Measurements from ENCODE around the gene MTHFSD. TPM values are rescaled to one million over a fixed set of nuclear protein-coding genes. Genes with fewer than 3 reads are reported as not detected.
A peak's percentile ranks its signal among the peaks of the same experiment; 100 is the strongest.

MTHFSD gene
- total RNA-seq, 1 experiment from 2014 or later, result 15.7 TPM

GRCh38 chr16:86498671-86499439, 56.2 kb downstream of the MTHFSD start:
- TF ChIP-seq ZNF671 (CRISPR knock-in tag; IDR thresholded peaks at IDR 0.05) (no peak), ZBTB43 (CRISPR knock-in tag; IDR thresholded peaks at IDR 0.05) (no peak), E2F5 (CRISPR knock-in tag; IDR thresholded peaks at IDR 0.05) (no peak), ARID4B (CRISPR knock-in tag; IDR thresholded peaks at IDR 0.05; ENCODE audit: borderline replicate concordance) (no peak), NR2C2 (CRISPR knock-in tag; IDR thresholded peaks at IDR 0.05) (no peak), ZSCAN18 (CRISPR knock-in tag; IDR thresholded peaks at IDR 0.05) (no peak), GABPB1 (CRISPR knock-in tag; IDR thresholded peaks at IDR 0.05) (no peak), NR1H2 (CRISPR knock-in tag; IDR thresholded peaks at IDR 0.05) (no peak)
- TF ChIP-seq, protein P1, sequence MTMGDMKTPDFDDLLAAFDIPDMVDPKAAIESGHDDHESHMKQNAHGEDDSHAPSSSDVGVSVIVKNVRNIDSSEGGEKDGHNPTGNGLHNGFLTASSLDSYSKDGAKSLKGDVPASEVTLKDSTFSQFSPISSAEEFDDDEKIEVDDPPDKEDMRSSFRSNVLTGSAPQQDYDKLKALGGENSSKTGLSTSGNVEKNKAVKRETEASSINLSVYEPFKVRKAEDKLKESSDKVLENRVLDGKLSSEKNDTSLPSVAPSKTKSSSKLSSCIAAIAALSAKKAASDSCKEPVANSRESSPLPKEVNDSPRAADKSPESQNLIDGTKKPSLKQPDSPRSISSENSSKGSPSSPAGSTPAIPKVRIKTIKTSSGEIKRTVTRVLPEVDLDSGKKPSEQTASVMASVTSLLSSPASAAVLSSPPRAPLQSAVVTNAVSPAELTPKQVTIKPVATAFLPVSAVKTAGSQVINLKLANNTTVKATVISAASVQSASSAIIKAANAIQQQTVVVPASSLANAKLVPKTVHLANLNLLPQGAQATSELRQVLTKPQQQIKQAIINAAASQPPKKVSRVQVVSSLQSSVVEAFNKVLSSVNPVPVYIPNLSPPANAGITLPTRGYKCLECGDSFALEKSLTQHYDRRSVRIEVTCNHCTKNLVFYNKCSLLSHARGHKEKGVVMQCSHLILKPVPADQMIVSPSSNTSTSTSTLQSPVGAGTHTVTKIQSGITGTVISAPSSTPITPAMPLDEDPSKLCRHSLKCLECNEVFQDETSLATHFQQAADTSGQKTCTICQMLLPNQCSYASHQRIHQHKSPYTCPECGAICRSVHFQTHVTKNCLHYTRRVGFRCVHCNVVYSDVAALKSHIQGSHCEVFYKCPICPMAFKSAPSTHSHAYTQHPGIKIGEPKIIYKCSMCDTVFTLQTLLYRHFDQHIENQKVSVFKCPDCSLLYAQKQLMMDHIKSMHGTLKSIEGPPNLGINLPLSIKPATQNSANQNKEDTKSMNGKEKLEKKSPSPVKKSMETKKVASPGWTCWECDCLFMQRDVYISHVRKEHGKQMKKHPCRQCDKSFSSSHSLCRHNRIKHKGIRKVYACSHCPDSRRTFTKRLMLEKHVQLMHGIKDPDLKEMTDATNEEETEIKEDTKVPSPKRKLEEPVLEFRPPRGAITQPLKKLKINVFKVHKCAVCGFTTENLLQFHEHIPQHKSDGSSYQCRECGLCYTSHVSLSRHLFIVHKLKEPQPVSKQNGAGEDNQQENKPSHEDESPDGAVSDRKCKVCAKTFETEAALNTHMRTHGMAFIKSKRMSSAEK (CRISPR knock-in tag; IDR thresholded peaks at IDR 0.05; ENCODE audit: borderline replicate concordance), result no peak
- TF ChIP-seq, protein P2, sequence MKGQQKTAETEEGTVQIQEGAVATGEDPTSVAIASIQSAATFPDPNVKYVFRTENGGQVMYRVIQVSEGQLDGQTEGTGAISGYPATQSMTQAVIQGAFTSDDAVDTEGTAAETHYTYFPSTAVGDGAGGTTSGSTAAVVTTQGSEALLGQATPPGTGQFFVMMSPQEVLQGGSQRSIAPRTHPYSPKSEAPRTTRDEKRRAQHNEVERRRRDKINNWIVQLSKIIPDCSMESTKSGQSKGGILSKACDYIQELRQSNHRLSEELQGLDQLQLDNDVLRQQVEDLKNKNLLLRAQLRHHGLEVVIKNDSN (CRISPR knock-in tag; IDR thresholded peaks at IDR 0.05), result no peak
- no peak for DNase-seq (ENCODE audit: low spot score)
- POLR2A ChIA-PET, result no interaction called here
- Mint-ChIP-seq H3K4me3 (peak overlapping the region; percentile 48), H3K27me3 (ENCODE audit: low read depth) (peaks cover 100% of the 10 kb centered on the region), H3K4me1 (peaks cover 52% of the 10 kb centered on the region), H3K36me3 (no peaks in the 10 kb centered on the region), H3K27ac (no peak overlapping the region), H3K9me3 (no peaks in the 10 kb centered on the region)
- no peak for ATAC-seq
- CTCF ChIA-PET, result interaction anchor here (1.1 to 6.6 kb wide), 3 partner anchors 18 to 246 kb away, joined by 4 to 39 read pairs (median 15); no protein-coding TSS in a partner anchor

Measured in WTC11 (cell line).